PFSK-1 (cell line): Measurements from ENCODE around the gene ATP13A4.

Experiments
- FOXP2 ChIP-seq: optimal IDR thresholded peaks from 2 replicates; pipeline ENCODE3; 2011; ENCODE audit warnings: borderline replicate concordance, control low read depth, inconsistent platforms; ENCODE audit not compliant: insufficient read depth; ENCODE audit errors: extremely low read length, extremely low read depth
- POLR2AphosphoS5 ChIP-seq: IDR thresholded peaks from 2 replicates; pipeline ENCODE4 v1.6.1; 2012; ENCODE audit warnings: low read depth, mild to moderate bottlenecking, control low read depth, low read length, moderate library complexity
- REST ChIP-seq, 2 experiments: IDR thresholded peaks; 2 replicates each; pipeline versions ENCODE4 v1.6.1 to v1.8.0; 2011 to 2012; ENCODE audit warnings: low read depth in 2 of 2, low read length in 2 of 2, control low read depth in 1 of 2, inconsistent platforms in 1 of 2, mild to moderate bottlenecking in 1 of 2, moderate library complexity in 1 of 2; ENCODE audit not compliant: insufficient read depth in 1 of 2
- SIN3A ChIP-seq: IDR thresholded peaks from 2 replicates; pipeline ENCODE4 v1.6.1; 2012; ENCODE audit warnings: mild to moderate bottlenecking, low read length, moderate library complexity, borderline replicate concordance; ENCODE audit not compliant: insufficient read depth
- TAF1 ChIP-seq: IDR thresholded peaks from 2 replicates; pipeline ENCODE4 v1.6.1; 2012; ENCODE audit warnings: low read length, control low read depth, borderline replicate concordance; ENCODE audit not compliant: insufficient read depth

Gene ATP13A4

GRCh38 chr3:193499801-193500485 lies 54.8 kb downstream of the ATP13A4 start:
- no peak for TF ChIP-seq REST (IDR thresholded peaks at IDR 0.05; ENCODE audit: insufficient read depth in 1 of 2, low read depth in 2 of 2, low read length in 2 of 2)
- no peak for TF ChIP-seq SIN3A

- TF ChIP-seq SIN3A (no peak), TAF1 (no peak), REST (IDR thresholded peaks at IDR 0.05; ENCODE audit: insufficient read depth in 1 of 2, low read depth in 2 of 2, low read length in 2 of 2) (no peak), POLR2AphosphoS5 (no peak), FOXP2 (no peak)
Observed at GRCh38 chr3:193499136-193499770, 55.4 kb downstream of the ATP13A4 start.

- TF ChIP-seq FOXP2, result no peak
- TF ChIP-seq REST (IDR thresholded peaks at IDR 0.05; ENCODE audit: insufficient read depth in 1 of 2, low read depth in 2 of 2, low read length in 2 of 2), result no peak
- no peak for TF ChIP-seq SIN3A
- TF ChIP-seq TAF1, result no peak
- TF ChIP-seq POLR2AphosphoS5, result no peak
Observed at GRCh38 chr3:193498215-193498614, 56.5 kb downstream of the ATP13A4 start.

GRCh38 chr3:193496658-193497057 lies 58.0 kb downstream of the ATP13A4 start:
- TF ChIP-seq POLR2AphosphoS5, result no peak
- no peak for TF ChIP-seq TAF1
- TF ChIP-seq FOXP2, result no peak
- TF ChIP-seq SIN3A, result no peak

- TF ChIP-seq FOXP2 (no peak), TAF1 (no peak), SIN3A (no peak), POLR2AphosphoS5 (no peak), REST (IDR thresholded peaks at IDR 0.05; ENCODE audit: insufficient read depth in 1 of 2, low read depth in 2 of 2, low read length in 2 of 2) (no peak)
Observed at GRCh38 chr3:193491026-193491425, 63.7 kb downstream of the ATP13A4 start.
